GDM1 (cell line): Measurements from ENCODE around the gene PHYHD1.

ENCODE experiments used
- DNase-seq: peaks from one replicate; lab custom pipeline; 2025; lab: John Stamatoyannopoulos, UW

The PHYHD1 gene

GRCh38 chr9:128969491-128969890, 48.7 kb downstream of the PHYHD1 start:
- no peak for DNase-seq

- DNase-seq, result no peak
Observed at GRCh38 chr9:128972956-128973355, 52.2 kb downstream of the PHYHD1 start.

GRCh38 chr9:128979111-128979510, 58.3 kb downstream of the PHYHD1 start:
- no peak for DNase-seq

DNA sequence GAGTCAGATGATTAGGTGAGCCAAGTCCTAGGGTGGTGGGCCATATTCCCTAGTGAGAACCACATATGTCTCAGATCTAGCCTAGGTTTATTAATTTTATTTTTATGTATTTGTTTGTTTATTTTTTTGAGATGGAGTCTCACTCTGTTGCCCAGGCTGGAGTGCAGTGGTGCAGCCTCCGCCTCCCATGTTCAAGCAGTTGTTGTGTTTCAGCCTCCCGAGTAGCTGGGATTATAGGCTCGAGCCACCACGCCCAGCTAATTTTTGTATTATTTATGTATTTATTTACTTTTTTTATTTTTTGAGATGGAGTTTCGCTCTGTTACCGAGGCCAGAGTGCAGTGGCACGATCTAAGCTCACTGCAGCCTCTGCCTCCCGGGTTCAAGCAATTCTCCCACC, 62.8 kb downstream of the PHYHD1 start:
- DNase-seq, result no peak

DNA sequence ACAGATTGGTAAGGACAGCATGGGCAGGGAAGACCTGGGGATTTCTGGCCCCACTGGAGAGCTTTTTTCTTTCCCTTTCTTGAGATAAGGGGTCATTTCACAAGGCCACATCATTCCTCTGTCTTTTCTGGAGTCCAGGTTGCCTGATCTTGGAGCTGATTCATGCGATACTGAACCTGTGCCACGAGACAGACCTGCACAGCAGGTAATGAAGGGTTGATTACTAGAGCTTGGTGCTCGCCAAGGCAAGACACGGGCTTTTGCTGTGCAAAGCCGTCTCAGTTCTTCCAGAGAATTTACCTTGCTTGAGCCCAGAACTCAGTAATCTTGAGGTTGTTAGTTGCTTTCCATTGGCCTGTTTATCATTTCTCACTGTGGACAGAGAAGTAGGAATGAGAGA, 65.9 kb downstream of the PHYHD1 start:
- no peak for DNase-seq

DNA sequence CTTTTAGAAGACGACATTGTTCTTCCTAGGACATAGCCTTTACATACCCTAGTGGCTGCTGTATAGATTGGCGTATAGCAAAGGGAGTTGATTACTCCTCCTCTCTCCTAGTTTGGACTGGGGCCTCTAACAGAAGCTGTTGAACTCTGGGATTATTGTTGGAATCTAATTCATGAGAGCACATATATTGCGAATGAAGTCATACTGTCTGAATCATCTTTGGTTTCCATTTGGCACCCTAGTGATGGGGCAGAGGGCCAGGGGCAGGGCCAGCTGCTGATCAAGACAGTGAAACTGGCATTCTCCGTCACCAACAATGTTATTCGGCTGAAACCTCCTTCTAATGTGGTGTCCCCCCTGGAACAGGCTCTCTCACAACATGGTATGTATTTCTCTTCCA, 67.0 kb downstream of the PHYHD1 start:
- DNase-seq, result no peak
